MV-4-11 (cell line): ENCODE data around the gene TRIM37.

Experiments
- DNase-seq: peaks from one replicate; lab custom pipeline; 2025; lab: John Stamatoyannopoulos, UW

The TRIM37 gene

DNA sequence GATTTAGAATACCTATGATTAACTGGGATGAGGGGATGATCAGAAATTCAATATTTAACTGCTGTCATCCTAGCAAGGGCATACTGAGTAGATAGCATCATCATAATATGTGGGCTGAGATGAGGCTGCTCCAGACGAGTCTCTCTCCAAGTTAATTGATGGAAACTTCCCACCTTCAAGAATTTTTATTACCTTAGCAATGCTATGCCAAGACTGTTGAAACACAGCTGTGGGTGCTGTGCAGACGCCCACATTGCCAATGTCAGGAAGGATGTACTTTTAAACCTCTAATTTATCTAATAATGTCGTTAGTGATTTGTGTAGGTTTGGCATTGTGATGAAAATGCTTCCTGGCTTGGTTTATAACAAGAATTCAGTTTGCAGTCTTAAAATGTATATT lies 170.4 kb downstream of the TRIM37 start:
- no peak for DNase-seq

DNA sequence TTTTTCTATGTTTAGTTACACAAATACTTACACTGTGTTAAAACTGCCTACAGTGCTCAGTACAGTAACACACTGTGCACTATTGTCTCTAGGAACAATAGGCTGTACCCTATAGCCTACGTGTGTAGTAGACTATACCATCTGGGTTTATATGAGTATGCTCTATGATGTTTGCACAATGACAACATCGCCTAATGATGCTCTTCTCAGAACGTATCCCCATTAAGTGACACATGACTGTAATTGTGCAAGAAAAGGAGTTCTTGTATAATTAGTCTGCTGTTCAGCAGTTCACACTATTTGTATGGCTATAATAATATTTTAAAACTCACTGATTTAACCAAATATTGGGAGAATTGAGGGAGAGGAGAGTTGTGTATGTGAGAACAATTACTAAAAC lies 173.7 kb downstream of the TRIM37 start:
- DNase-seq: no peak
